ENCODE results near the gene CEACAM4. TPM values are rescaled to one million over a fixed set of nuclear protein-coding genes. Genes with fewer than 3 reads are reported as not detected.

CEACAM4 gene
- total RNA-seq, 2 experiments from 2014 or later = 0.36 to 0.84 TPM

GRCh38 chr19:41589371-41589770 lies 37.5 kb downstream of the CEACAM4 start:
- no peak for ATAC-seq (ENCODE audit: poor library complexity)

DNA sequence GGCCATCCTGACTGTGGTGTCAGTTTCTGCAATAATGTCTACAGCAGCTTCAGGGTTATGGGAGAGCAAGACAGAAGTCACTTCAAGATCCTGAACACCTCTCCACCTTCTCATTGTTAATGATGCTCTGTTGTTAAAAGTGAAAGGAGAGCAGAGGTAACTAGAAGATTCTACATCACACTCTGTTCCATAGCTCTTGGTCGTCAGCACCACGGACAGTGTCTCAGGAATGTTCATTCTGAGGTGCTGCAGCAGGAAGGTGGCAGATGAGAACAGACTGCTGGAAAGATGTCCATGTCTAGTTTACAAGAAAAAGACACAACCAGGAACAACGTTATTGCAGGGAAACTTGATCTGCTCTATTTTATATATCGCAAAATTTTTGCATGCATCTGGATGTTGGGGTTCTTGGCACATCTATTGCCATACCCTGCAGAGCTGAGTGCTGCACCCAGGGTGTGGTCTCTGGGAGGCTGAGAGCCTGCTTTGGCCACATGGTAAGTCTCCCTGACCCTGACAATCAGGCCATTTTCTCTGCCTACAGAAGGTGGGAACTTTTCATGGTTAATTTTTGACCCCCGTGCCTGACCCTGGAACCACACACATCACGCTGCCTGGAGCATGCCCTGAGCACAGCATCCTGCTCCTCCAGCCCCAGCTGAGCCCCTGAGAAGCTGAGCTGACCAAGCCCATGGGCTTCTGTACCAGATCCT lies 38.2 kb downstream of the CEACAM4 start:
- H3K36me3 ChIP-seq (ENCODE audit: insufficient read depth, low read length) = peaks cover 40% of the 10 kb centered on the region
- H3K27ac ChIP-seq (ENCODE audit: low read depth in 1 of 2, low read length in 2 of 2) = no peak overlapping the region
- no peak overlapping the region for H3K4me3 ChIP-seq (ENCODE audit: low read length)
- no peak overlapping the region for H3K4me3 Mint-ChIP-seq
- H3K4me1 Mint-ChIP-seq (ENCODE audit: low read depth) = no peaks in the 10 kb centered on the region
- ATAC-seq (ENCODE audit: poor library complexity) (no peak), DNase-seq (peak in 4 of 14 experiments; percentile 27 to 44 (median 36))
- H3K27me3 Mint-ChIP-seq = no peaks in the 10 kb centered on the region
- no peak overlapping the region for H3K27ac Mint-ChIP-seq
- no peaks in the 10 kb centered on the region for H3K9me3 ChIP-seq (ENCODE audit: control insufficient read depth in 1 of 2, insufficient read depth in 1 of 2, low read length in 2 of 2)
- TF ChIP-seq, protein P1, sequence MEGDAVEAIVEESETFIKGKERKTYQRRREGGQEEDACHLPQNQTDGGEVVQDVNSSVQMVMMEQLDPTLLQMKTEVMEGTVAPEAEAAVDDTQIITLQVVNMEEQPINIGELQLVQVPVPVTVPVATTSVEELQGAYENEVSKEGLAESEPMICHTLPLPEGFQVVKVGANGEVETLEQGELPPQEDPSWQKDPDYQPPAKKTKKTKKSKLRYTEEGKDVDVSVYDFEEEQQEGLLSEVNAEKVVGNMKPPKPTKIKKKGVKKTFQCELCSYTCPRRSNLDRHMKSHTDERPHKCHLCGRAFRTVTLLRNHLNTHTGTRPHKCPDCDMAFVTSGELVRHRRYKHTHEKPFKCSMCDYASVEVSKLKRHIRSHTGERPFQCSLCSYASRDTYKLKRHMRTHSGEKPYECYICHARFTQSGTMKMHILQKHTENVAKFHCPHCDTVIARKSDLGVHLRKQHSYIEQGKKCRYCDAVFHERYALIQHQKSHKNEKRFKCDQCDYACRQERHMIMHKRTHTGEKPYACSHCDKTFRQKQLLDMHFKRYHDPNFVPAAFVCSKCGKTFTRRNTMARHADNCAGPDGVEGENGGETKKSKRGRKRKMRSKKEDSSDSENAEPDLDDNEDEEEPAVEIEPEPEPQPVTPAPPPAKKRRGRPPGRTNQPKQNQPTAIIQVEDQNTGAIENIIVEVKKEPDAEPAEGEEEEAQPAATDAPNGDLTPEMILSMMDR (IDR thresholded peaks at IDR 0.05) = no peak
- H3K27me3 ChIP-seq (ENCODE audit: control insufficient read depth in 1 of 2, insufficient read depth in 2 of 2, low read length in 2 of 2) = no peaks in the 10 kb centered on the region
- H3K4me1 ChIP-seq (ENCODE audit: insufficient read depth, low read length) = no peaks in the 10 kb centered on the region
- ChIA-PET CTCF (no interaction called here), POLR2A (no interaction called here)
- H3K36me3 Mint-ChIP-seq (ENCODE audit: low read depth) = peaks cover 46% of the 10 kb centered on the region
- no peaks in the 10 kb centered on the region for H3K9me3 Mint-ChIP-seq
- intact Hi-C loops (cut with DNase I, micrococcal nuclease) = no loop called here

More at GRCh38 chr19:41589371-41589770, 37.5 kb downstream of the CEACAM4 start:
- no peaks in the 10 kb centered on the region for H3K4me1 Mint-ChIP-seq (ENCODE audit: low read depth)
- Histone ChIP-seq H3K27ac (ENCODE audit: low read depth in 1 of 2, low read length in 2 of 2) (no peak overlapping the region), H3K27me3 (ENCODE audit: control insufficient read depth in 1 of 2, insufficient read depth in 2 of 2, low read length in 2 of 2) (no peaks in the 10 kb centered on the region), H3K4me3 (ENCODE audit: low read length) (no peak overlapping the region), H3K4me1 (ENCODE audit: insufficient read depth, low read length) (no peaks in the 10 kb centered on the region), H3K36me3 (ENCODE audit: insufficient read depth, low read length) (peaks cover 33% of the 10 kb centered on the region), H3K9me3 (ENCODE audit: control insufficient read depth in 1 of 2, insufficient read depth in 1 of 2, low read length in 2 of 2) (no peaks in the 10 kb centered on the region)
- POLR2A ChIA-PET = no interaction called here
- no peak overlapping the region for H3K4me3 Mint-ChIP-seq
- H3K36me3 Mint-ChIP-seq (ENCODE audit: low read depth) = peaks cover 39% of the 10 kb centered on the region
- no peak overlapping the region for H3K27ac Mint-ChIP-seq
- intact Hi-C loops (cut with DNase I, micrococcal nuclease) = no loop called here
- TF ChIP-seq, protein P1 (IDR thresholded peaks at IDR 0.05) = no peak
- H3K27me3 Mint-ChIP-seq = no peaks in the 10 kb centered on the region
- CTCF ChIA-PET = no interaction called here
- H3K9me3 Mint-ChIP-seq = no peaks in the 10 kb centered on the region
- no peak for DNase-seq

GRCh38 chr19:41587838-41588210 lies 39.0 kb downstream of the CEACAM4 start:
- TF ChIP-seq, protein P1 (IDR thresholded peaks at IDR 0.05) = no peak
- Mint-ChIP-seq H3K36me3 (ENCODE audit: low read depth) (peaks cover 54% of the 10 kb centered on the region), H3K4me1 (ENCODE audit: low read depth) (no peaks in the 10 kb centered on the region), H3K27ac (no peak overlapping the region), H3K27me3 (no peaks in the 10 kb centered on the region), H3K9me3 (no peaks in the 10 kb centered on the region), H3K4me3 (no peak overlapping the region)
- CTCF ChIA-PET = no interaction called here
- intact Hi-C loops (cut with DNase I, micrococcal nuclease) = no loop called here
- Histone ChIP-seq H3K36me3 (ENCODE audit: insufficient read depth, low read length) (peaks cover 48% of the 10 kb centered on the region), H3K9me3 (ENCODE audit: control insufficient read depth in 1 of 2, insufficient read depth in 1 of 2, low read length in 2 of 2) (peaks cover 0 to under 1% of the 10 kb centered on the region in 2 experiments), H3K27ac (ENCODE audit: low read depth in 1 of 2, low read length in 2 of 2) (no peak overlapping the region), H3K4me3 (ENCODE audit: low read length) (no peak overlapping the region), H3K4me1 (ENCODE audit: insufficient read depth, low read length) (no peaks in the 10 kb centered on the region), H3K27me3 (ENCODE audit: control insufficient read depth in 1 of 2, insufficient read depth in 2 of 2, low read length in 2 of 2) (no peaks in the 10 kb centered on the region)
- POLR2A ChIA-PET = no interaction called here
- DNase-seq (no peak), ATAC-seq (ENCODE audit: poor library complexity) (no peak)

All from CD4-positive, alpha-beta T cell (primary cell).